ENCODE measurements around the gene CCN5.

Gene CCN5

DNA sequence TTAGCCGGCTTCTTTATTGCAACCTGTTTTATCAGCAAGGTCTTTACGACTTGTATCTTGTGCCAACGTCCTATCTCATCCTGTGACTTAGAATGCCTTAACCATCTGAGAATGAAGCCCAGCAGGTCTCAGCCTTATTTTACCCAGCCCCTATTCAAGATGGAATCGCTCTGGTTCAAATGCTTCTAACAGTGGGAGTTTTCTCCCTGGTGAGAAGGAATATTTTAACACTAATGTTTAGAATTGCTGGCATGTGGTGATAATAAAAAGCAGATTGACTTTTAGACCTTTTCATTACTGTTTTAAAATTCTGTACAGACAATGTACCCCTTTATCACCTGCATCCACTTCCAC is 20.6 kb downstream of the CCN5 start:
- Histone ChIP-seq H3K4me1 (ENCODE audit: insufficient read depth, low read length, severe bottlenecking) (peaks cover 15% of the 10 kb centered on the region), H3K27me3 (ENCODE audit: insufficient read depth, low read length) (no peaks in the 10 kb centered on the region), H3K27ac (ENCODE audit: low read depth, low read length, poor library complexity, severe bottlenecking) (no peak overlapping the region), H3K9me2 (ENCODE audit: low read depth, low read length) (no peaks in the 10 kb centered on the region), H3K4me3 (ENCODE audit: low read depth, low read length, poor library complexity, severe bottlenecking) (peak overlapping the region; percentile 50), H3K9ac (ENCODE audit: low read length) (no peak overlapping the region; the same call in 1 of the 2 replicates), H2AFZ (ENCODE audit: low read length) (peak overlapping the region; percentile 50; the same call in 1 of the 2 replicates), H3K79me2 (ENCODE audit: insufficient read depth, low read length) (no peaks in the 10 kb centered on the region), H3K36me3 (ENCODE audit: insufficient read depth, low read length) (peaks cover 14% of the 10 kb centered on the region; the same call in 1 of the 2 replicates), H3F3A (ENCODE audit: insufficient read depth, low read length) (no peaks in the 10 kb centered on the region), H3K4me2 (ENCODE audit: low read length) (peak overlapping the region; percentile 72), H3K9me3 (ENCODE audit: low read length) (no peaks in the 10 kb centered on the region), H4K20me1 (ENCODE audit: insufficient read depth, low read length) (no peaks in the 10 kb centered on the region)
- TF ChIP-seq EZH2 (IDR thresholded peaks at IDR 0.05; ENCODE audit: borderline replicate concordance, low read length): no peak
- TF ChIP-seq, protein P1, sequence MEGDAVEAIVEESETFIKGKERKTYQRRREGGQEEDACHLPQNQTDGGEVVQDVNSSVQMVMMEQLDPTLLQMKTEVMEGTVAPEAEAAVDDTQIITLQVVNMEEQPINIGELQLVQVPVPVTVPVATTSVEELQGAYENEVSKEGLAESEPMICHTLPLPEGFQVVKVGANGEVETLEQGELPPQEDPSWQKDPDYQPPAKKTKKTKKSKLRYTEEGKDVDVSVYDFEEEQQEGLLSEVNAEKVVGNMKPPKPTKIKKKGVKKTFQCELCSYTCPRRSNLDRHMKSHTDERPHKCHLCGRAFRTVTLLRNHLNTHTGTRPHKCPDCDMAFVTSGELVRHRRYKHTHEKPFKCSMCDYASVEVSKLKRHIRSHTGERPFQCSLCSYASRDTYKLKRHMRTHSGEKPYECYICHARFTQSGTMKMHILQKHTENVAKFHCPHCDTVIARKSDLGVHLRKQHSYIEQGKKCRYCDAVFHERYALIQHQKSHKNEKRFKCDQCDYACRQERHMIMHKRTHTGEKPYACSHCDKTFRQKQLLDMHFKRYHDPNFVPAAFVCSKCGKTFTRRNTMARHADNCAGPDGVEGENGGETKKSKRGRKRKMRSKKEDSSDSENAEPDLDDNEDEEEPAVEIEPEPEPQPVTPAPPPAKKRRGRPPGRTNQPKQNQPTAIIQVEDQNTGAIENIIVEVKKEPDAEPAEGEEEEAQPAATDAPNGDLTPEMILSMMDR (IDR thresholded peaks at IDR 0.05; ENCODE audit: low read length): no peak

DNA sequence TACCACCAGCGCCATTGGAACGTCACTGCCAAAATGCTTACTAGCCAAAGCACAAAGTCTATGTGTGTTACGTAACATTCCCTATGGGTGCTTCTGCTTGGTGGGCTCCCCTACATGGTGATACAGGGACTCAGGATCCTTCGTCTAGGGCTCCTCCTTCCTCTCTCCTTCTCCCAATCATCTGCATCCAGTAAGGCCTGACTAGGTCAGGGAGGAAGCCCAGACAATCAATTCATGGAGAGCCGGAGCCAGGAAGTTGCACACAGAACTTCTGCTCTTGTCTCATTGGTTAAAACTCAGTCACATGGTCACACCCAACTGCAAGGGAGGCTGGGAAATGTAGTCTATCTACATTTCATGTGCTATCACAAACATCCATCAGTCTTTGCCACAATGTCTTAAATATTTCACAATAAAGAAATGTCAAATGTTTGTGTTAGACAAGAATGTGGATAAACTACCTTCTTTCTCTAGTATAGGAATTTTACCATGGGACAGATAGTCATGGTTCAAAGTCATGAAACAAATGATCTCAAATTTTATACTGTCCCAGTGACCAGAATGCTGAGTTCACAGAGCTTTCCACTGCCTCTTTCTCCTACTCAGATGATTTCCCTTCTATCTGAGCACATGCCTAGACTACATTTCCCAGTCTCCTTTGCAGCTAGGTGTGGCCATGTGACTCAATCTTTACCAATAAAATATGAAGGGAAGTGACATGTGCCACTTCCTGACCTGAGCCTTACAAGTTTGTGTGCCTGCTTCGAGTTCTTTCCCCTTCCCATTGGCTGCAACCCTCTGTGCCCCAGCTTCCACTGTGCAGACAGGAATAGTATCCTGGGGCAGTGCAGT is 21.2 kb downstream of the CCN5 start:
- no peak for TF ChIP-seq EZH2 (IDR thresholded peaks at IDR 0.05; ENCODE audit: borderline replicate concordance, low read length)
- TF ChIP-seq, protein P1 (IDR thresholded peaks at IDR 0.05; ENCODE audit: low read length): no peak
- Histone ChIP-seq H3K36me3 (ENCODE audit: insufficient read depth, low read length) (peaks cover 14% of the 10 kb centered on the region; the same call in 1 of the 2 replicates), H3K79me2 (ENCODE audit: insufficient read depth, low read length) (no peaks in the 10 kb centered on the region), H3F3A (ENCODE audit: insufficient read depth, low read length) (no peaks in the 10 kb centered on the region), H3K4me2 (ENCODE audit: low read length) (peak overlapping the region; percentile 72), H3K9ac (ENCODE audit: low read length) (no peak overlapping the region; the same call in 1 of the 2 replicates), H3K9me3 (ENCODE audit: low read length) (no peaks in the 10 kb centered on the region), H3K4me3 (ENCODE audit: low read depth, low read length, poor library complexity, severe bottlenecking) (peak overlapping the region; percentile 50), H3K27me3 (ENCODE audit: insufficient read depth, low read length) (no peaks in the 10 kb centered on the region), H2AFZ (ENCODE audit: low read length) (peak overlapping the region; percentile 50; the same call in 1 of the 2 replicates), H3K4me1 (ENCODE audit: insufficient read depth, low read length, severe bottlenecking) (peaks cover 15% of the 10 kb centered on the region), H4K20me1 (ENCODE audit: insufficient read depth, low read length) (no peaks in the 10 kb centered on the region), H3K27ac (ENCODE audit: low read depth, low read length, poor library complexity, severe bottlenecking) (no peak overlapping the region), H3K9me2 (ENCODE audit: low read depth, low read length) (no peaks in the 10 kb centered on the region)

DNA sequence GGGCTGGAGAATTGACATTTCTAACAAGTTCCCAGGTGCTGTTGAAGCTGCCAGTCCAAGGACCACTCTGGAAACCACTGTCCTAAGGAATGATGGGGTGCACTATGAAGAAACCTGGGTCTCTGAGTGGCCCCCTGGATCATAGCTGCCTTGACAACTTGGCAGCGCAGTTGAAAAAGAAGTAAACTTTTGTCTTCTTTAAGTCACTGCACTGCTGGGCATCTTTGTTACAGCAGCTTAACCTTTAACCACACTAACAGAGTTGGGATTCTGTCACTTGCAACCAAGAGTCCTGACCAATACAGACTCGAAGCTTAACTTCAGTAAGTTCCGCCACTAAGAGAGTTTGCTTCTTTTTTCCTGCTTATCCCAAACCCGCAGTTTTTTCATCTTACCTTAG is 21.9 kb downstream of the CCN5 start:
- Histone ChIP-seq H3F3A (ENCODE audit: insufficient read depth, low read length) (no peaks in the 10 kb centered on the region), H3K9ac (ENCODE audit: low read length) (no peak overlapping the region), H4K20me1 (ENCODE audit: insufficient read depth, low read length) (no peaks in the 10 kb centered on the region), H3K9me3 (ENCODE audit: low read length) (no peaks in the 10 kb centered on the region), H3K27ac (ENCODE audit: low read depth, low read length, poor library complexity, severe bottlenecking) (no peak overlapping the region), H3K4me2 (ENCODE audit: low read length) (no peak overlapping the region), H3K36me3 (ENCODE audit: insufficient read depth, low read length) (peaks cover 14% of the 10 kb centered on the region; the same call in 1 of the 2 replicates), H3K27me3 (ENCODE audit: insufficient read depth, low read length) (no peaks in the 10 kb centered on the region), H3K79me2 (ENCODE audit: insufficient read depth, low read length) (no peaks in the 10 kb centered on the region), H2AFZ (ENCODE audit: low read length) (no peak overlapping the region), H3K4me1 (ENCODE audit: insufficient read depth, low read length, severe bottlenecking) (peaks cover 15% of the 10 kb centered on the region), H3K4me3 (ENCODE audit: low read depth, low read length, poor library complexity, severe bottlenecking) (no peak overlapping the region), H3K9me2 (ENCODE audit: low read depth, low read length) (no peaks in the 10 kb centered on the region)
- TF ChIP-seq, protein P1 (IDR thresholded peaks at IDR 0.05; ENCODE audit: low read length): no peak
- TF ChIP-seq EZH2 (IDR thresholded peaks at IDR 0.05; ENCODE audit: borderline replicate concordance, low read length): no peak

Measured in OCI-LY1 (cell line).